ENCODE results near the gene OGT.
"Not testable (repeated sequence)": the region's sequence is repeated elsewhere in the genome, so short reads cannot be mapped to it uniquely, and the experiment has no call there.

The OGT gene

DNA sequence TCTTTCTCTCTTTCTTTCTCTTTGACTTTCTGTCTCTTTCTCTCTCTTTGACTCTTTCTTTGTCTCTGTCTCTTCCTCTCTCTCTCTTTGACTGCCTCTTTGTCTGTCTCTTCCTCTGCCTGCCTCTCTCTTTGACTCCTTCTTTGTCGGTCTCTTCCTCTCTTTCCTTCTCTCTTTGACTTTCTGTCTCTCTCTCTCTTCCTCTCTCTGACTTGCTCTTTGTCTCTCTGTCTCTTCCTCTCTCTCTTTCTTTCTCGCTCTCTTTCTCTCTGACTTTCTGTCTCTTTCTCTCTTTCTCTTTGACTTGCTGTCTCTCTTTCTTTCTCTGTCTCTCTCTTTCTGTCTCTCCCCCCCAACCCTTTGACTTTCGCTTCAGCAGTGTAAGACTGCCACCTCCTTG is 36.4 kb upstream of the OGT start:
- TF ChIP-seq CTCF (IDR thresholded peaks at IDR 0.05; ENCODE audit: unreplicated experiment in 3 of 3), result no peak
- Mint-ChIP-seq H3K27me3 (ENCODE audit: low read depth) (peaks cover 4% of the 10 kb centered on the region), H3K36me3 (ENCODE audit: low read depth) (peaks cover 4% of the 10 kb centered on the region), H3K4me3 (no peak overlapping the region), H3K27ac (no peak overlapping the region), H3K9me3 (peaks cover 17% of the 10 kb centered on the region), H3K4me1 (no peaks in the 10 kb centered on the region)

- H3K9me3 Mint-ChIP-seq, result not testable (repeated sequence)
Observed at GRCh38 chrX:71502080-71502479, 30.8 kb upstream of the OGT start.

DNA sequence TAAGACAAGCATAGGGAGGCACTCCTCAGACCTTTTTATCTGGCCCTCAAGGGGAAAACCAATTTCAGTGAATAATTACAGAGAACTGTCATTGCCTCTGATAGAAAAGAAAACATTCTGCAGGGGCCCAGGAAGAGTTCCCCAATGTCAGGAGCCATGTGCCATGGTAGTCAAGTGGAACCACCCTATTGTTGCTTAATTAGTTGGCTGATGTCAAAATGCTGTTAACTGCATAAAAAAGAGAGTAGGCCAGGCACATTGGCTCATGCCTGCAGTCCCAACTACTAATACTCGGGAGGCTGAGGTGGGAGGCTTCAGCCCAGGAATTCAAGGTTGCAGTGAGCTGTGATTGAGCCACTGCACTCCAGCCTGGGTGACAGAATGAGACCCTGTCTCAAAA is 28.6 kb upstream of the OGT start:
- Mint-ChIP-seq H3K36me3 (ENCODE audit: low read depth) (no peaks in the 10 kb centered on the region), H3K27ac (no peak overlapping the region), H3K27me3 (ENCODE audit: low read depth) (peaks cover 4% of the 10 kb centered on the region), H3K4me3 (no peak overlapping the region), H3K9me3 (peaks cover 13% of the 10 kb centered on the region), H3K4me1 (no peaks in the 10 kb centered on the region)
- TF ChIP-seq CTCF (IDR thresholded peaks at IDR 0.05; ENCODE audit: unreplicated experiment in 3 of 3), result no peak

More at GRCh38 chrX:71502080-71502479, 30.8 kb upstream of the OGT start:
- H3K27me3 Mint-ChIP-seq (ENCODE audit: low read depth); H3K4me3 Mint-ChIP-seq; H3K4me1 Mint-ChIP-seq; H3K27ac Mint-ChIP-seq; H3K36me3 Mint-ChIP-seq (ENCODE audit: low read depth): not testable (repeated sequence)

GRCh38 chrX:71509289-71509688 is 23.6 kb upstream of the OGT start:
- H3K36me3 Mint-ChIP-seq (ENCODE audit: low read depth), result no peaks in the 10 kb centered on the region
- no peaks in the 10 kb centered on the region for H3K27me3 Mint-ChIP-seq (ENCODE audit: low read depth)
- H3K4me1 Mint-ChIP-seq, result peaks cover 2% of the 10 kb centered on the region
- no peak for TF ChIP-seq CTCF (IDR thresholded peaks at IDR 0.05; ENCODE audit: unreplicated experiment in 3 of 3)
- peaks cover 20% of the 10 kb centered on the region for H3K9me3 Mint-ChIP-seq
- H3K4me3 Mint-ChIP-seq, result no peak overlapping the region
- H3K27ac Mint-ChIP-seq, result no peak overlapping the region

GRCh38 chrX:71510161-71510560 is 22.7 kb upstream of the OGT start:
- peaks cover 20% of the 10 kb centered on the region for H3K9me3 Mint-ChIP-seq
- no peaks in the 10 kb centered on the region for H3K36me3 Mint-ChIP-seq (ENCODE audit: low read depth)
- H3K4me3 Mint-ChIP-seq, result no peak overlapping the region
- peaks cover 7% of the 10 kb centered on the region for H3K4me1 Mint-ChIP-seq
- TF ChIP-seq CTCF (IDR thresholded peaks at IDR 0.05; ENCODE audit: unreplicated experiment in 3 of 3), result no peak
- no peaks in the 10 kb centered on the region for H3K27me3 Mint-ChIP-seq (ENCODE audit: low read depth)
- no peak overlapping the region for H3K27ac Mint-ChIP-seq

GRCh38 chrX:71513731-71514130 is 19.2 kb upstream of the OGT start:
- H3K27me3 Mint-ChIP-seq (ENCODE audit: low read depth), result not testable (repeated sequence)

DNA sequence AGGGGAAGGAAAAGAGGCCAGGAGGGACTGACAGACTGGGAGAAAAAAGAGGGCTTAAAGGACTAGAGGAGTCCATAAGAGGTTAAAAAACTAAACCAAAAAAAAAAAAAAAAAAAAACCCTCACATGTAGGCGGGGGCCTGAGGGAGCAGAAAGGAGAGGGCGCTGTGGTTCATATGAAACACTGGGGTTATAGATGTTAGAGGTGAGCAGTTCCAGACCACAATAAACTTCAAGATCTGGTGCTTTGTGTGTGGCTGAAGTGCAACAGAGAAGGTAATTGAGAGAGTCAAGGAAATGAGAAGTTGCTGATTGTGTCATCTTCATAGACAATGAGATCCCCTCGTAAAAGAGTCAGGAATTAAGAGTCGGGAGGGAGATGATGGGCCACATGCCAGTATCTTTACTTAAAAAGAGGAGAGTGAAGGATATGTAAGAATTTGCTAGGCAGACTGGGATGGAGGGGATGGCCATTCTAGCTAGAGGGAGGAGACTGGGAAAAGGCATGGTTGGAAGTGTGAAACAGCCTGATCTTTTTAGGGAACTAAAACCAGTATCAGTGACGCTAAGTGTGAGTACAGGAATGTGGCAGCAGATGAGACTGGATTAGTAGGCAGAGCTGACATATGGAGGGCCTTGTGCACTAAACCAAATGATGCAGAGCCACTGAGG is 18.4 kb upstream of the OGT start:
- Mint-ChIP-seq H3K4me3 (no peak overlapping the region), H3K4me1 (peaks cover 7% of the 10 kb centered on the region), H3K27me3 (ENCODE audit: low read depth) (no peaks in the 10 kb centered on the region), H3K9me3 (peaks cover 15% of the 10 kb centered on the region), H3K27ac (peak overlapping the region; percentile 0 to 31 (median 12)), H3K36me3 (ENCODE audit: low read depth) (no peaks in the 10 kb centered on the region)
- TF ChIP-seq CTCF (IDR thresholded peaks at IDR 0.05; ENCODE audit: unreplicated experiment in 3 of 3), result no peak

More at GRCh38 chrX:71513731-71514130, 19.2 kb upstream of the OGT start:
- not testable (repeated sequence) for H3K4me3 Mint-ChIP-seq; H3K4me1 Mint-ChIP-seq; H3K27ac Mint-ChIP-seq; H3K36me3 Mint-ChIP-seq (ENCODE audit: low read depth)
- H3K9me3 Mint-ChIP-seq, result peaks cover 19% of the 10 kb centered on the region

Measured in nephron (organoid).